Left ventricle myocardium inferior (tissue), 1 donor: ENCODE measurements around the gene SBF2. TPM values are rescaled to one million over a fixed set of nuclear protein-coding genes. Genes with fewer than 3 reads are reported as not detected.
"Not testable (repeated sequence)": the region's sequence is repeated elsewhere in the genome, so short reads cannot be mapped to it uniquely, and the experiment has no call there.

ENCODE experiments used
- DNase-seq: peaks from one replicate; pipeline ENCODE4 v3.0.0-alpha.2; 2020
- H3K27ac ChIP-seq: fragments of 200-600 bp; replicated peaks from 2 replicates; pipeline ENCODE4 v1.8.0; 2021
- H3K27me3 ChIP-seq: fragments of 200-600 bp; 2 replicates; pipeline ENCODE4 v1.8.0; 2021; ENCODE audit warnings: low read depth
- H3K36me3 ChIP-seq: fragments of 200-600 bp; 2 replicates; pipeline ENCODE4 v1.8.0; 2021
- H3K4me1 ChIP-seq: fragments of 200-600 bp; 2 replicates; pipeline ENCODE4 v1.8.0; 2021
- H3K4me3 ChIP-seq: fragments of 200-600 bp; 2 replicates; pipeline ENCODE4 v1.8.0; 2021; ENCODE audit warnings: mild to moderate bottlenecking, moderate library complexity
- H3K9me3 ChIP-seq: fragments of 200-600 bp; replicated peaks from 2 replicates; pipeline ENCODE4 v1.8.0; 2021
- CTCF ChIP-seq: fragments of 200-600 bp; IDR thresholded peaks from 2 replicates; pipeline ENCODE4 v1.8.0; 2021; ENCODE audit warnings: antibody characterized with exemption, mild to moderate bottlenecking, borderline replicate concordance
- intact Hi-C: fragments of 100-400 bp; cut with micrococcal nuclease; formaldehyde crosslinking; loops from one replicate; pipeline ENCODE4 v1.11.0; 2022
- total RNA-seq: library from RNA; stranded (reverse); fragmentation: NEBNext Ultra II Directional; extraction: Animal tissue kit (Norgen Biotek cat#: 25700); gene quantifications from one replicate; pipeline ENCODE4 v1.2.1, GENCODE V29; 2021
- donor health status: DM: no; HTN: yes; CAD: no; lungs with severe emphysema.

Gene SBF2
- total RNA-seq, 1 donor from 2014 or later = 17.8 TPM

- Histone ChIP-seq H3K27ac (no peak overlapping the region), H3K4me3 (no peak overlapping the region), H3K27me3 (no peaks in the 10 kb centered on the region), H3K4me1 (no peaks in the 10 kb centered on the region), H3K9me3 (peaks cover 11% of the 10 kb centered on the region), H3K36me3 (no peaks in the 10 kb centered on the region)
- no peak for TF ChIP-seq CTCF
- intact Hi-C loops = no loop called here
- no peak for DNase-seq
These were observed 357.3 kb downstream of the SBF2 start for GRCh38 chr11:9936754-9937153.

DNA sequence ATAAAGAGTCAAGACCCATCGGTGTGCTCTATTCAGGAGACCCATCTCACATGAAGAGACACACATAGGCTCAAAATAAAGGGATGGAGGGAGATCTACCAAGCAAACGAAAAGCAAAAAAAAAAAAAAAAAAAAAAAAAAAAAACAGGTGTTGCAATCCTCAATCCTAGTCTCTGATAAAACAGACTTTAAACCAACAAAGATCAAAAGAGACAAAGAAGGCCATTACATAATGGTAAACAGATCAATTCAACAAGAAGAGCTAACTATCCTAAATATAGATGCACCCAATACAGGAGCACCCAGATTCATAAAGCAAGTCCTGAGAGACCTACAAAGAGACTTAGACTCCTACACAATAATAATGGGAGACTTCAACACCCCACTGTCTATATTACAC, 361.2 kb downstream of the SBF2 start:
- H3K27me3 ChIP-seq, H3K27ac ChIP-seq, H3K4me1 ChIP-seq, H3K4me3 ChIP-seq, intact Hi-C loops, DNase-seq: not testable (repeated sequence)
- Histone ChIP-seq H3K9me3 (peaks cover 11% of the 10 kb centered on the region), H3K36me3 (peaks cover 24% of the 10 kb centered on the region)

- H3K27ac ChIP-seq, DNase-seq, H3K27me3 ChIP-seq, H3K9me3 ChIP-seq, H3K4me1 ChIP-seq, H3K4me3 ChIP-seq, intact Hi-C loops: not testable (repeated sequence)
- H3K36me3 ChIP-seq = peaks cover 24% of the 10 kb centered on the region
These were observed 363.3 kb downstream of the SBF2 start for GRCh38 chr11:9930562-9931331.

DNA sequence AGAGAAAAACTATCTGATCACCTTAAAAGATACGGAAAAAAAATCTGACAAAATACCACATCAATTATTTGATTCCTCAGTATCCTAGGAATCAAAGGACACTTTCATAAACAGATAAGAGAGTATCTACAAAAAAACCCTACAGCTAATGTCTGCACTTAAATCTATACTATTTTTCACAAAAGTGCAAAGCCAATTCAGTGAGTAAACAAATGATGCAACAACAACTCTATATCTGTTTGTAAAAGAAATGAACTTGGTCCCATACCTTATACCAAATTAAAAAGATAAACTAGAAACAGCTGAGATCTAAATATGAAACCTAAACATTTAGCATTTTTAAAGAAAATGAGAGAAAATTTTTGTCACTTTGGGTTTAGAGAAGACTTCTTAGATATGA, 366.3 kb downstream of the SBF2 start:
- Histone ChIP-seq H3K4me3 (no peak overlapping the region), H3K4me1 (no peaks in the 10 kb centered on the region), H3K27me3 (no peaks in the 10 kb centered on the region), H3K27ac (no peak overlapping the region), H3K9me3 (no peaks in the 10 kb centered on the region), H3K36me3 (peaks cover 24% of the 10 kb centered on the region)
- intact Hi-C loops = no loop called here
- TF ChIP-seq CTCF = no peak
- DNase-seq = no peak

GRCh38 chr11:9923280-9923679, 370.7 kb downstream of the SBF2 start:
- no peaks in the 10 kb centered on the region for H3K4me1 ChIP-seq
- no peak for TF ChIP-seq CTCF
- no peaks in the 10 kb centered on the region for H3K9me3 ChIP-seq
- H3K27ac ChIP-seq = no peak overlapping the region
- H3K4me3 ChIP-seq = no peak overlapping the region
- intact Hi-C loops = no loop called here
- no peaks in the 10 kb centered on the region for H3K36me3 ChIP-seq
- no peaks in the 10 kb centered on the region for H3K27me3 ChIP-seq
- no peak for DNase-seq

DNA sequence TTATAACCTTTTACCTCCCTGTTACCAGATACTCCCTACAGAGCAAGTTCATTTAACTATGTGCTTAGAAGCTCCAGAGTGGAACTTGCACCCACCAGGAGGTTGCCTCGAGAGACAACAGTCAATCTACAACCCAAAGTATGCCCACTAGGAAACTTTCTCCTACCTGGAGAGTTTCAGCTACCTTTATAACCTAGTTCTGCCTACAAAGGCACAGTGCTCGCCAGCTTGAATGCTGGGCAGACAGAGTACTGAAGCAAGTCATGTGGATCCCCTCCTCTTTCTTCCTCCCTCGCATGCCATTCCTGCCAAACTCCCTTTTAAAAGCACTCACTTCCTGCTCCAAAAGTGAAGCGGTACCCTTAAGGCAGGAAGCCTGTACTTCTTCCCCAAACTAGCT, 371.2 kb downstream of the SBF2 start:
- no peak for TF ChIP-seq CTCF
- DNase-seq = no peak
- no peak overlapping the region for H3K4me3 ChIP-seq
- no peaks in the 10 kb centered on the region for H3K27me3 ChIP-seq
- no peaks in the 10 kb centered on the region for H3K9me3 ChIP-seq
- H3K36me3 ChIP-seq = no peaks in the 10 kb centered on the region
- intact Hi-C loops = no loop called here
- no peaks in the 10 kb centered on the region for H3K4me1 ChIP-seq
- H3K27ac ChIP-seq = no peak overlapping the region
